ENCODE measurements around the gene ETDB. TPM values are rescaled to one million over a fixed set of nuclear protein-coding genes. Genes with fewer than 3 reads are reported as not detected.

The ETDB gene
- total RNA-seq, 2 experiments from 2014 or later = not detected

DNA sequence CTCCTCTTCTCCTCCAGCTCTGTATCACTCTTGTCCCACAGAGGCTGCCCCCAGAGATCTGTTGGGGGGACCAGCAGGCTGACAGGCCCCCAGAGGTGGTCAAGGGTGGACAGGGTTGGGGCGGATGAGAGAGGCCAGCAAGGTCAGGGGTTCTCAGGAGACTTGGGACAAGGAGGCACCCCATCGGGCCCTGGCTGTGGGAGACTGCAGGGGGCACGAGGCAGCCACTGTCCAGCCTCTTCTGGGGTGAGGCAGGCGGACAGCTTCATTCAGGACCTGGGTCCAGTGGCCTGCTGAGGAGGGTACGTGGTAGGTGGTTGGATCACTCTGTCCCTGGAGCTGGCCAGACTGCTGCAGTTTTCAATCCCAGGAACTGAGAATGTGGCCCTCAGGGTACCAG is 24.6 kb downstream of the ETDB start:
- ChIA-PET POLR2A (no interaction called here), CTCF (no interaction called here)
- no peak for ATAC-seq
- H3K36me3 Mint-ChIP-seq (ENCODE audit: low read depth) = no peaks in the 10 kb centered on the region
- H3K9me3 Mint-ChIP-seq = no peaks in the 10 kb centered on the region
- H3K4me1 Mint-ChIP-seq (ENCODE audit: low read depth) = peaks cover 7% of the 10 kb centered on the region
- DNase-seq = no peak
- H3K4me3 Mint-ChIP-seq = no peak overlapping the region
- intact Hi-C loops (cut with micrococcal nuclease) = no loop called here
- peaks cover 9% of the 10 kb centered on the region for H3K27me3 Mint-ChIP-seq
- TF ChIP-seq, protein P1, sequence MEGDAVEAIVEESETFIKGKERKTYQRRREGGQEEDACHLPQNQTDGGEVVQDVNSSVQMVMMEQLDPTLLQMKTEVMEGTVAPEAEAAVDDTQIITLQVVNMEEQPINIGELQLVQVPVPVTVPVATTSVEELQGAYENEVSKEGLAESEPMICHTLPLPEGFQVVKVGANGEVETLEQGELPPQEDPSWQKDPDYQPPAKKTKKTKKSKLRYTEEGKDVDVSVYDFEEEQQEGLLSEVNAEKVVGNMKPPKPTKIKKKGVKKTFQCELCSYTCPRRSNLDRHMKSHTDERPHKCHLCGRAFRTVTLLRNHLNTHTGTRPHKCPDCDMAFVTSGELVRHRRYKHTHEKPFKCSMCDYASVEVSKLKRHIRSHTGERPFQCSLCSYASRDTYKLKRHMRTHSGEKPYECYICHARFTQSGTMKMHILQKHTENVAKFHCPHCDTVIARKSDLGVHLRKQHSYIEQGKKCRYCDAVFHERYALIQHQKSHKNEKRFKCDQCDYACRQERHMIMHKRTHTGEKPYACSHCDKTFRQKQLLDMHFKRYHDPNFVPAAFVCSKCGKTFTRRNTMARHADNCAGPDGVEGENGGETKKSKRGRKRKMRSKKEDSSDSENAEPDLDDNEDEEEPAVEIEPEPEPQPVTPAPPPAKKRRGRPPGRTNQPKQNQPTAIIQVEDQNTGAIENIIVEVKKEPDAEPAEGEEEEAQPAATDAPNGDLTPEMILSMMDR (IDR thresholded peaks at IDR 0.05) = no peak
- no peak overlapping the region for H3K27ac Mint-ChIP-seq

GRCh38 chrX:135094726-135095125 is 25.6 kb downstream of the ETDB start:
- no peaks in the 10 kb centered on the region for H3K36me3 Mint-ChIP-seq (ENCODE audit: low read depth)
- no peak overlapping the region for H3K27ac Mint-ChIP-seq
- H3K4me1 Mint-ChIP-seq (ENCODE audit: low read depth) = peaks cover 5% of the 10 kb centered on the region
- no peak overlapping the region for H3K4me3 Mint-ChIP-seq
- H3K27me3 Mint-ChIP-seq = peaks cover 6% of the 10 kb centered on the region
- no peaks in the 10 kb centered on the region for H3K9me3 Mint-ChIP-seq
- CTCF ChIA-PET = no interaction called here
- POLR2A ChIA-PET = no interaction called here
- DNase-seq (no peak), ATAC-seq (no peak)
- TF ChIP-seq, protein P1 (IDR thresholded peaks at IDR 0.05) = no peak
- intact Hi-C loops (cut with micrococcal nuclease) = no loop called here

GRCh38 chrX:135089126-135089525 is 31.2 kb downstream of the ETDB start:
- POLR2A ChIA-PET = no interaction called here
- Mint-ChIP-seq H3K4me3 (no peak overlapping the region), H3K4me1 (ENCODE audit: low read depth) (peaks cover 5% of the 10 kb centered on the region), H3K36me3 (ENCODE audit: low read depth) (no peaks in the 10 kb centered on the region), H3K27ac (no peak overlapping the region), H3K27me3 (no peaks in the 10 kb centered on the region), H3K9me3 (no peaks in the 10 kb centered on the region)
- DNase-seq = no peak
- intact Hi-C loops (cut with micrococcal nuclease) = no loop called here
- TF ChIP-seq, protein P1 (IDR thresholded peaks at IDR 0.05) = no peak
- CTCF ChIA-PET = no interaction called here
- no peak for ATAC-seq

DNA sequence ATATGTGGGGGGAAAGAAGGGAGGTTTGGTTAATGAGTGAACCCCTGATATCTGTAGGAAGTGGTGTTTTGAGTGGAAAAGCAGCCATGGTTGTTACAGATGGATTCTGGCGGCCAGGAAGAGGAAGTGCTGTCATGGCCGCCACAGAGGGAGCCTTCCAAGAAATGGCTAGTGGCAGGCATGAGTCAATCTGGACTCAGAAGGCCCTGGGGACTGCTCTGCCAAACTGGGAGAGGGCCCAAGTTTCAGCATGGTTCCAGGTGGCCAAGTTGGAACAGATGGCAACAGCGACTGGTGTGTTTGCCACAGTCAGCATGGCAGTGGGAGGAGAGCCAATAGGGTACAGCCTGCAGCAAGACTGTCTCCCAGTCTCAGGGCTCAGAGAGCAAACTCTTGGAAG is 32.5 kb downstream of the ETDB start:
- H3K4me1 Mint-ChIP-seq (ENCODE audit: low read depth) = peaks cover 5% of the 10 kb centered on the region
- ChIA-PET POLR2A (no interaction called here), CTCF (no interaction called here)
- no peak overlapping the region for H3K27ac Mint-ChIP-seq
- no peaks in the 10 kb centered on the region for H3K36me3 Mint-ChIP-seq (ENCODE audit: low read depth)
- TF ChIP-seq, protein P1 (IDR thresholded peaks at IDR 0.05) = no peak
- intact Hi-C loops (cut with micrococcal nuclease) = no loop called here
- H3K4me3 Mint-ChIP-seq = no peak overlapping the region
- H3K27me3 Mint-ChIP-seq = no peaks in the 10 kb centered on the region
- no peak for ATAC-seq
- H3K9me3 Mint-ChIP-seq = no peaks in the 10 kb centered on the region
- no peak for DNase-seq

- POLR2A ChIA-PET = no interaction called here
- intact Hi-C loops (cut with micrococcal nuclease) = loop anchor here (1.0 kb wide), 1 partner anchor 121 kb away; no protein-coding TSS in a partner anchor
- H3K27ac Mint-ChIP-seq = peak overlapping the region; percentile 65
- TF ChIP-seq, protein P1 (IDR thresholded peaks at IDR 0.05) = peak; percentile 51
- CTCF ChIA-PET = interaction anchor here (0.9 to 1.9 kb wide), 11 partner anchors 9 to 123 kb away, joined by 3 to 11 read pairs (median 3); partner anchors contain the start of gene RTL8B
- DNase-seq = peak; percentile 48
- H3K4me3 Mint-ChIP-seq = no peak overlapping the region
- no peaks in the 10 kb centered on the region for H3K9me3 Mint-ChIP-seq
- H3K4me1 Mint-ChIP-seq (ENCODE audit: low read depth) = peaks cover 5% of the 10 kb centered on the region
- peak; percentile 99 for ATAC-seq
- H3K36me3 Mint-ChIP-seq (ENCODE audit: low read depth) = no peaks in the 10 kb centered on the region
- no peaks in the 10 kb centered on the region for H3K27me3 Mint-ChIP-seq
Observed at GRCh38 chrX:135086197-135086854, 34.0 kb downstream of the ETDB start.

All from activated CD8-positive, alpha-beta T cell treated with anti-CD3 and anti-CD28 coated beads for 36 hours (primary cell).